GM12878 (cell line): Measurements from ENCODE around the gene APOO. TPM values are rescaled to one million over a fixed set of nuclear protein-coding genes. Genes with fewer than 3 reads are reported as not detected.

ENCODE experiments used
- ATAC-seq: fragments of 200-7000 bp; cut with Tn5 transposase; 3 replicates; pipeline ENCODE4 v1.9.1; 2020; ENCODE audit warnings: mild to moderate bottlenecking, moderate library complexity
- BruUV-seq: library from RNA; stranded (reverse); fragments of 400-500 nt; replicated peaks from 2 replicates; lab custom pipeline; 2021; lab: Mats Ljungman, UMichigan
- CTCF ChIA-PET: fragments of 300-600 bp; sonication (Branson Sonifier 250); formaldehyde crosslinking; extraction: SDS; loops from one replicate; lab custom pipeline; 2021; ENCODE audit warnings: inconsistent platforms; lab: Yijun Ruan, JAX
- POLR2A ChIA-PET: fragments of 350-600 bp; formaldehyde crosslinking; extraction: SDS; loops from one replicate; lab custom pipeline; 2021; ENCODE audit warnings: inconsistent platforms; lab: Charles Lee
- RAD21 ChIA-PET: fragments of 300-600 bp; sonication (Branson Sonifier 250); formaldehyde crosslinking; loops from one replicate; lab custom pipeline; 2023; ENCODE audit warnings: antibody characterized with exemption; ENCODE audit not compliant: unreplicated experiment; lab: Charles Lee
- SMC1A ChIA-PET: fragments of 300-600 bp; sonication (Branson Sonifier 250); formaldehyde crosslinking; loops from one replicate; lab custom pipeline; 2023; ENCODE audit not compliant: unreplicated experiment, uncharacterized antibody; lab: Charles Lee
- DNase-seq: peaks from one replicate; pipeline ENCODE4 v3.0.0-alpha.2; 2011; ENCODE audit warnings: low read depth, low spot score
- FAIRE-seq: peaks from 3 replicates; lab custom pipeline; 2011; peaks lifted over from hg19 to GRCh38; lab: Jason Lieb, UNC
- H2AFZ ChIP-seq: 2 replicates; pipeline ENCODE4 v1.6.0; 2011; ENCODE audit warnings: low read depth, low read length, control low read depth; ENCODE audit not compliant: control insufficient read depth
- H3K27ac ChIP-seq: 2 replicates; pipeline ENCODE4 v1.5.1; 2011; ENCODE audit warnings: control low read depth; ENCODE audit not compliant: control insufficient read depth, insufficient read depth
- H3K27me3 ChIP-seq, 2 experiments: replicated peaks in 1 of 2; 2 replicates each; pipeline versions ENCODE4 v1.6.0 to v1.6.1; 2011; ENCODE audit warnings: low read length in 1 of 2; ENCODE audit not compliant: control insufficient read depth in 2 of 2, insufficient read depth in 2 of 2
- H3K36me3 ChIP-seq, 2 experiments: 2 replicates each; pipeline ENCODE4 v1.5.1; 2011; ENCODE audit warnings: low read length in 1 of 2; ENCODE audit not compliant: control insufficient read depth in 2 of 2, insufficient read depth in 2 of 2
- H3K4me1 ChIP-seq: 2 replicates; pipeline ENCODE4 v1.6.1; 2011; ENCODE audit warnings: mild to moderate bottlenecking, low read length, moderate library complexity, mixed read lengths; ENCODE audit not compliant: control insufficient read depth, insufficient read depth
- H3K4me2 ChIP-seq: 2 replicates; pipeline ENCODE4 v1.6.0; 2011; ENCODE audit warnings: control low read depth; ENCODE audit not compliant: control insufficient read depth, insufficient read depth
- H3K4me3 ChIP-seq: fragments of 200-600 bp; sonication (generic); 2 replicates; pipeline ENCODE4 v1.5.1; 2016
- H3K79me2 ChIP-seq: 2 replicates; pipeline ENCODE4 v1.6.0; 2011; ENCODE audit warnings: low read length; ENCODE audit not compliant: control insufficient read depth, insufficient read depth
- H3K9ac ChIP-seq: 2 replicates; pipeline ENCODE4 v1.8.0; 2011; ENCODE audit warnings: low read length, control low read depth, mixed read lengths; ENCODE audit not compliant: control insufficient read depth, insufficient read depth
- H3K9me3 ChIP-seq: replicated peaks from 3 replicates; pipeline ENCODE4 v1.5.1; 2011; ENCODE audit warnings: mild to moderate bottlenecking, low read length; ENCODE audit not compliant: control insufficient read depth, insufficient read depth
- H4K20me1 ChIP-seq: 2 replicates; pipeline ENCODE4 v1.6.0; 2011; ENCODE audit not compliant: control insufficient read depth, insufficient read depth
- BCL3 ChIP-seq: IDR thresholded peaks from 2 replicates; pipeline ENCODE4 v1.6.1; 2011; ENCODE audit warnings: borderline replicate concordance, low read depth, mild to moderate bottlenecking, moderate library complexity, low read length; ENCODE audit not compliant: insufficient read depth, poor library complexity, severe bottlenecking
- BMI1 ChIP-seq: fragments of 450-650 bp; IDR thresholded peaks from 2 replicates; pipeline ENCODE4 v1.6.1; 2016; ENCODE audit warnings: mild to moderate bottlenecking, moderate library complexity, borderline replicate concordance
- CHD4 ChIP-seq: fragments of 200-600 bp; sonication (generic); IDR thresholded peaks from 2 replicates; pipeline ENCODE4 v1.6.1; 2016; ENCODE audit warnings: mild to moderate bottlenecking
- E4F1 ChIP-seq: fragments of 450-650 bp; IDR thresholded peaks from 2 replicates; pipeline ENCODE4 v1.6.1; 2018; ENCODE audit warnings: borderline replicate concordance, mild to moderate bottlenecking; ENCODE audit not compliant: partially characterized antibody
- EGR1 ChIP-seq, 2 experiments: IDR thresholded peaks; 1 replicate in 1 of 2; 2 replicates in 1 of 2; pipeline ENCODE4 v1.6.1; 2011 to 2012; ENCODE audit warnings: low read depth in 2 of 2, low read length in 2 of 2, borderline replicate concordance in 1 of 2, mild to moderate bottlenecking in 1 of 2, moderate library complexity in 1 of 2
- MYC ChIP-seq: IDR thresholded peaks from 2 replicates; pipeline ENCODE4 v1.6.1; 2011; ENCODE audit warnings: mild to moderate bottlenecking, low read length, moderate library complexity, inconsistent platforms; ENCODE audit not compliant: insufficient read depth, insufficient replicate concordance, insufficient read length, severe bottlenecking
- NRF1 ChIP-seq: conservative IDR thresholded peaks from 2 replicates; pipeline ENCODE4 v1.6.1; 2011; ENCODE audit warnings: mild to moderate bottlenecking, low read depth, low read length, improper control_type of control experiment
- PAX5 ChIP-seq: IDR thresholded peaks from 2 replicates; pipeline ENCODE4 v1.6.1; 2011; ENCODE audit warnings: low read depth, low read length, borderline replicate concordance
- POU2F2 ChIP-seq: IDR thresholded peaks from 3 replicates; pipeline ENCODE4 v1.6.1; 2011; ENCODE audit warnings: low read depth, mild to moderate bottlenecking, low read length, borderline replicate concordance
- RAD21 ChIP-seq: IDR thresholded peaks from 2 replicates; pipeline ENCODE4 v1.6.1; 2011; ENCODE audit warnings: mild to moderate bottlenecking, low read depth, low read length, moderate library complexity; ENCODE audit not compliant: insufficient read depth
- REST ChIP-seq: IDR thresholded peaks from 2 replicates; pipeline ENCODE4 v1.6.1; 2012; ENCODE audit warnings: mild to moderate bottlenecking, low read depth, low read length
- SIN3A ChIP-seq: IDR thresholded peaks from 2 replicates; pipeline ENCODE4 v1.6.1; 2012; ENCODE audit warnings: low read depth, low read length, improper control_type of control experiment
- WRNIP1 ChIP-seq: IDR thresholded peaks from 2 replicates; pipeline ENCODE4 v1.6.1; 2011; ENCODE audit warnings: low read depth, low read length, improper control_type of control experiment, borderline replicate concordance
- WGBS: methylation state at CpG from one replicate; pipeline ENCODE4 v1.1.6; 2016; ENCODE audit warnings: low lambda C conversion rate; ENCODE audit not compliant: insufficient replicate concordance, insufficient coverage; ENCODE audit errors: missing lambda C conversion rate; 5-methylcytosine and 5-hydroxymethylcytosine counted together
- in situ Hi-C: fragments of 300-500 bp; cut with MboI; formaldehyde crosslinking; loops from 9 replicates; pipeline ENCODE4 v1.14.3; 2018; ENCODE audit warnings: mixed read lengths
- intact Hi-C: fragments of 100-400 bp; cut with micrococcal nuclease; formaldehyde crosslinking; loops from one replicate; pipeline ENCODE4 v1.14.2; 2022; ENCODE audit not compliant: unreplicated experiment
- polyA plus RNA-seq, 11 experiments: library from polyadenylated mRNA; depleted of rRNA in 4 of 11; unstranded in 6 of 11; stranded (reverse) in 5 of 11; fragments of >200 nt; fragmentation: Nextera tagmentation in 4 of 11; fragmentation: Illumina TruSeq in 1 of 11; extraction: Ambion mirVana in 4 of 11; extraction: Trizol in 1 of 11; gene quantifications; 1 replicate in 1 of 11; 2 replicates in 10 of 11; pipeline versions ENCODE4 v1.2.1 to v1.2.3, GENCODE V29; 2011 to 2016; ENCODE audit warnings: inconsistent platforms in 2 of 11, missing spikeins in 2 of 11, low read depth in 1 of 11
- total RNA-seq, 4 experiments: library from RNA; depleted of rRNA in 3 of 4; stranded (reverse); fragments of >200 nt in 3 of 4; fragmentation: Illumina TruSeq in 1 of 4; extraction: Trizol in 1 of 4; gene quantifications; 2 replicates each; pipeline versions ENCODE4 v1.2.1 to v1.2.3, GENCODE V29; 2013 to 2021

APOO gene
- total and polyA plus RNA-seq, 10 of the 15 experiments (the other 5 are each of a cell fraction or from before 2014, with no cell fraction given): 20.7 to 68.7 (median 35.5) TPM

- no peak for TF ChIP-seq BCL3
- TF ChIP-seq WRNIP1: no peak
- TF ChIP-seq NRF1: no peak
- TF ChIP-seq MYC: no peak
Measured at GRCh38 chrX:23879380-23880090, 28.2 kb downstream of the APOO start (continued).

DNA sequence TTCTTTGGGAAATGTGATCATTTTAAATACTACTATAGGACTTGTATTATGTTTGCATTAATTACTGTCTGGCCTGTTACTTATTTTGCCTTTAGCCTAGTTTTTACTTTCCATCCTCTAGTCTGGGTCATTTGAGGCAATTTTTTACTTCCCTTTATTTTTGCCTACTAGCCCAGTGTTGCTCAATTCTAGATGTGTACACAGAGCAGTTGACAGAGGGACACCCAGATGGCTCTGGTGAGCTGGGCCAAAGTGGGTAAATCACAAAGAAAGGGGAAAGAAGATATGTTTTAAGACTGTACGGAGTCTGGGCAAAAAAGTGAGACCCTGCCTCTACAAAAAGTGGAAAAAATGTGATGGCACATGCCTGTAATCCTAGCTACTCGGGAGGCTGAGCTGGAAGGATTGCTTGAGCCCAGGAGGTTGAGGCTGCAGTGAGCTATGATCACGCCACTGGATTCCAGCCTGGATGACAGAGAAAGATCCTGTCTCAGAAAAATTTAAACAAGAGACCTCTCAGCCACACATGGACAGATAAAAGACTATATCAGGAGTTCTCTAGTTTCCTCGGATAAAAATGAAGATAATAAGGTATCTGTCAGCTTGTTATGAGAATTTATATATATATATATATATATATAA is 35.7 kb downstream of the APOO start:
- H3K4me2 ChIP-seq: no peak overlapping the region
- in situ Hi-C loops (no loop called here), intact Hi-C loops (no loop called here)
- 51% methylated on average over 4 of the region's 4 CpGs for WGBS
- no peaks in the 10 kb centered on the region for H3K27me3 ChIP-seq
- BruUV-seq: no TSS peak
- H3K9me3 ChIP-seq: no peaks in the 10 kb centered on the region
- H3K79me2 ChIP-seq: no peaks in the 10 kb centered on the region
- SMC1A ChIA-PET: interaction anchor here (0.5 kb wide), 1 partner anchor 61 kb away, joined by 3 read pairs; no protein-coding TSS in a partner anchor
- no peak overlapping the region for H3K9ac ChIP-seq
- RAD21 ChIA-PET: interaction anchor here (0.6 to 1.4 kb wide), 2 partner anchors 10 to 30 kb away, joined by 3 read pairs; no protein-coding TSS in a partner anchor
- DNase-seq (no peak), FAIRE-seq (no peak), ATAC-seq (no peak)
- POLR2A ChIA-PET: interaction anchor here (0.5 kb wide), 1 partner anchor 10 kb away, joined by 6 read pairs; no protein-coding TSS in a partner anchor
- no peak overlapping the region for H3K27ac ChIP-seq
- H3K36me3 ChIP-seq: no peaks in the 10 kb centered on the region
- no peaks in the 10 kb centered on the region for H4K20me1 ChIP-seq
- H3K4me3 ChIP-seq: no peak overlapping the region
- CTCF ChIA-PET: no interaction called here
- no peaks in the 10 kb centered on the region for H3K4me1 ChIP-seq
- H2AFZ ChIP-seq: no peak overlapping the region
- TF ChIP-seq POU2F2: no peak
- no peak for TF ChIP-seq SIN3A
- no peak for TF ChIP-seq PAX5
- TF ChIP-seq E4F1: no peak
- TF ChIP-seq EGR1 (IDR thresholded peaks at IDR 0.05; ENCODE audit: borderline replicate concordance in 1 of 2, low read depth in 2 of 2, low read length in 2 of 2): no peak
- no peak for TF ChIP-seq BMI1
- no peak for TF ChIP-seq RAD21
- no peak for TF ChIP-seq CHD4
- no peak for TF ChIP-seq REST
